Esophagus (tissue), 2 donors: ENCODE data around the gene PDPK1. TPM values are rescaled to one million over a fixed set of nuclear protein-coding genes. Genes with fewer than 3 reads are reported as not detected.

Source experiments
- H3K27ac ChIP-seq, 2 donors: one replicate each; pipeline ENCODE4 v1.5.1; 2013; ENCODE audit warnings: low read depth in 2 of 2, mild to moderate bottlenecking in 2 of 2, inconsistent platforms in 1 of 2, low read length in 1 of 2, moderate library complexity in 1 of 2
- H3K27me3 ChIP-seq, 2 donors: one replicate each; pipeline ENCODE4 v1.6.1; 2013; ENCODE audit warnings: low read length in 2 of 2, control low read depth in 1 of 2, mild to moderate bottlenecking in 1 of 2; ENCODE audit not compliant: insufficient read depth in 2 of 2, control insufficient read depth in 1 of 2
- H3K36me3 ChIP-seq, 2 donors: one replicate each; pipeline ENCODE4 v1.6.1; 2013; ENCODE audit warnings: low read length in 1 of 2; ENCODE audit not compliant: control insufficient read depth in 2 of 2, insufficient read depth in 2 of 2
- H3K4me1 ChIP-seq, 2 donors: one replicate each; pipeline ENCODE4 v1.6.1; 2013; ENCODE audit warnings: low read length in 1 of 2; ENCODE audit not compliant: control insufficient read depth in 2 of 2, insufficient read depth in 2 of 2
- H3K4me3 ChIP-seq, 2 donors: one replicate each; pipeline ENCODE4 v1.5.1; 2013; ENCODE audit warnings: low read length in 2 of 2, mild to moderate bottlenecking in 2 of 2, low read depth in 1 of 2, moderate library complexity in 1 of 2
- H3K9me3 ChIP-seq, 2 donors: one replicate each; pipeline ENCODE4 v1.6.1; 2013; ENCODE audit warnings: mild to moderate bottlenecking in 2 of 2, low read depth in 1 of 2, low read length in 1 of 2, moderate library complexity in 1 of 2; ENCODE audit not compliant: control insufficient read depth in 2 of 2, insufficient read depth in 1 of 2
- WGBS, 2 donors: extraction: QIAGEN DNeasy Blood & Tissue Kit; methylation state at CpG; one replicate each; pipeline ENCODE4 v1.1.7; 2013; 5-methylcytosine and 5-hydroxymethylcytosine counted together
- polyA plus RNA-seq, 2 donors: library from polyadenylated mRNA; stranded (reverse); fragments of 200-250 nt; gene quantifications; one replicate each; pipeline ENCODE4 v1.2.3, GENCODE V29; 2013
- donor health status: healthy with polysubstance abuse.
- donor health status: Bipolar disorder and iron deficiency.

The PDPK1 gene
- polyA plus RNA-seq, result 10 to 100 TPM; 11.8 to 12.8 TPM

DNA sequence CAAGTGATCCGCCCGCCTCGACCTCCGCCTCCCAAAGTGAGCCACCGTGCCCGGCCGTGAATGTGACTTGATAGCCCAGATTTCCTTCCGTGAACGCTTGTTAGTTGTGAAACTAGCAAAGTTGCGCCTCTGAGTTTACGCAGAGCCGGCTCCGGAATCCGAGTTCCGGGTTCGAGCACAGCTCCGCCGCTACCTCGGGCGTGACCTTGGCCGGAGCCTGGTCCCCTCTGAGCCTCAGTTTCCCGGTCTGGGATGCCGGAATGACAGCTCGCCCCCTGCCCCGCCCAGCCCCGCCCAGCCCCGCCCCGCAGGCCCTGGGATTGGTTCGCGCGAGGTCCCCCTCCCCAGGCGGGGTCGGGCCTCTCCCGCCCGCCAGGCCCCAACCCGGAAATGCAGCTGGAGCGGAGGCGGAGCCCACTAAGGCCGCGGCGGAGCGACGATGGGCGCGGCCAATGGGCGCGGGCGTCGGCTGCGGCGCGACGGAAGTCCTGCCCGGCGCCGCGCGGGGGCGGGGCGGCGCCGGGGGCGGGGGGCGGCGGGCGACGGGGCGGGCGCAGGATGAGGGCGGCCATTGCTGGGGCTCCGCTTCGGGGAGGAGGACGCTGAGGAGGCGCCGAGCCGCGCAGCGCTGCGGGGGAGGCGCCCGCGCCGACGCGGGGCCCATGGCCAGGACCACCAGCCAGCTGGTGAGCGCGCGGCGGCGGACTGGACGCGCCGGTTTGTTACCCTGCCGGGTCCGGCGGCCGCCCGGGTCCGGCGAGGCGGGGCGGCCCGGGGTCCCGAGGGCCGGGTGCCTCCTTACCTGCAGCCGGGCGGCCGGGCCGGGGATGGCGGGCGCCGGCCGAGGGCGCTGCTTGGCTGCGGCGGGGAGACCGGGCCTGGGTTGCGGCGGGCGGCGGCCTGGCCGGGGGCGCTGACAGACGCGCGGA is at the start of gene PDPK1:
Gene PDPK1 (plus strand): TSS at position 571 of the 929 bp plus-strand sequence. CDS start 92 bp downstream, at position 663.
- H3K36me3 ChIP-seq, result no peaks in the 10 kb centered on the region
- peak within 1 kb of the TSS; percentile 98 to 99 for H3K27ac ChIP-seq
- WGBS, 2 donors, result 0% methylated on average over 71 to 126 of the region's 126 CpGs
- peaks cover 3 to 15% of the 10 kb centered on the region in 2 donors for H3K4me1 ChIP-seq
- H3K4me3 ChIP-seq, result peak within 1 kb of the TSS; percentile 76 to 91
- no peaks in the 10 kb centered on the region for H3K9me3 ChIP-seq
- no peaks in the 10 kb centered on the region for H3K27me3 ChIP-seq

- H3K27me3 ChIP-seq, result no peaks in the 10 kb centered on the region
- H3K4me3 ChIP-seq, result no peak overlapping the region
- H3K4me1 ChIP-seq, result peaks cover 0 to 2% of the 10 kb centered on the region in 2 donors
- no peaks in the 10 kb centered on the region for H3K36me3 ChIP-seq
- WGBS, 2 donors, result 92 to 95% methylated on average over 16 of the region's 16 CpGs
- no peak overlapping the region for H3K27ac ChIP-seq
- no peaks in the 10 kb centered on the region for H3K9me3 ChIP-seq
Observed at GRCh38 chr16:2489581-2489980, 48.2 kb upstream of the PDPK1 start.

DNA sequence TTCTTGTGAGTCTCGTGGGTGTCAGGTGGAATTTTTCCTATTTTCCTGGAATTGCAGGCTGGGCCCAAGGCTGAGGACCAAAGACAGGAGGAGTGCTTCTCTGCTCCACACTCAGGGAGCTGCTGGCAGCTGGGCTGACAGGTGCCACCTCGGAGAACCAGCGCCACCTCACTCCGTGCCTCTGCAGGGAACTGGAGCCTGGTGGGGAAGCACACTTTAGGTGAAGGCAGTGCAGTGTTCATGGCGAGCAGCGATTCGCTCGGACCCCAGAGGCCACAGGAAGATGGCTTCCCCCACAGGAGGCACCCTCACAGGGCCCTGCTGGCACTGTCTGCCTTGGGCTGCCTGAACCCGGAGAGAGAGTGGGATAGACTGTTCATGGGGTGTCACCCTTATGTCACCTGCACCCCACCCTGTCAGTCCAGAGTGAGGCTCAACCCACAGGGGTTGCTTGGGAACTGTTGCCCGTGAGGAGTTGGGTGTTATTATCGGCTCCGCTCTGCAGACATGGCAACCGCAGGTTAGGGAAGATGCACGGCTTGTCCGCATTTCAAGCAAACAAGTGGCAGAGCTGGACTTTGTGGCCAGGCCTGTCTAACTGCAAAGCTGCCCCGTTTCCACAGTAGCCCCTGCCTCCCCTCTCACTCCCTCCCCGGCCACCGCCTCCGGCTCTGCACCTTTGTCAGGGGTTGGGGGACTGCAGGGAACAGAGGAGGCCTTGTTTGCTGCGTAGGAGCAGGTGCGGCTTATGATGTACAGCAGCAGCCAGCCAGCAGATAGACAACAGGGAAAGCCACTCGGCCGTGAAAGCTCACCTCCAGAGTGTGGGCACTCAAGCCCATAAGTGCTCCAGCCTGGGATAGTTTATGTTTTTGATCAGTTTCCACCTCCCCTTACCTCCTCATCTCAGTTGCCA is 47.4 kb upstream of the PDPK1 start:
- H3K36me3 ChIP-seq, result no peaks in the 10 kb centered on the region
- no peak overlapping the region for H3K4me3 ChIP-seq
- H3K27ac ChIP-seq, result no peak overlapping the region
- no peaks in the 10 kb centered on the region for H3K27me3 ChIP-seq
- no peaks in the 10 kb centered on the region for H3K9me3 ChIP-seq
- H3K4me1 ChIP-seq, result peaks cover 0 to 2% of the 10 kb centered on the region in 2 donors
- 91% methylated on average over 23 of the region's 23 CpGs for WGBS, 2 donors

- Histone ChIP-seq H3K4me3 (no peak overlapping the region), H3K27ac (no peak overlapping the region), H3K9me3 (no peaks in the 10 kb centered on the region), H3K4me1 (peaks cover 0 to 14% of the 10 kb centered on the region in 2 donors), H3K27me3 (no peaks in the 10 kb centered on the region), H3K36me3 (peaks cover 0 to 6% of the 10 kb centered on the region in 2 donors)
- 83 to 95% methylated on average over 13 of the region's 13 CpGs for WGBS, 2 donors
Observed at GRCh38 chr16:2492292-2492691, 45.5 kb upstream of the PDPK1 start.

GRCh38 chr16:2493605-2494004 is 44.2 kb upstream of the PDPK1 start:
- Histone ChIP-seq H3K4me3 (no peak overlapping the region), H3K27ac (no peak overlapping the region), H3K27me3 (no peaks in the 10 kb centered on the region), H3K9me3 (no peaks in the 10 kb centered on the region), H3K4me1 (peaks cover 0 to 25% of the 10 kb centered on the region in 2 donors), H3K36me3 (peaks cover 0 to 10% of the 10 kb centered on the region in 2 donors)
- 88 to 90% methylated on average over 6 of the region's 6 CpGs for WGBS, 2 donors

DNA sequence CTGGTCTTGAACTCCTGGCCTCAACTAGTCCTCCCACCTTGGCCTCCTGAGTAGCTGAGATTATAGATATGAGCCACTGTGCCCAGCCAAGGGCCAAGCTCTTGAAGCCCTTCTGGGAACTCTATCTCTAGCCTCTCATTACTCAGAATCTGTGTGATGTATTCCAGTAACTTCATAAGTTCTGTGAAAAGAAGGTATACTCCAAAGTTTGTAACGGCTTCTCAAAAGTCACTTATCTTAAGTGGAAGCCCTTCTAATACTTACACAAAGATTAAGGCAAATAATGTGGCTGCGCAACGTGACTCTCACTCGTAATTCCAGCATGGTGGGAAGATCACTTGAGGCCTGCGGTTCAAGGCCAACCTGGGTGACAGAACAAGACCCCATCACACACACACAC is 43.2 kb upstream of the PDPK1 start:
- Histone ChIP-seq H3K4me1 (peaks cover 0 to 35% of the 10 kb centered on the region in 2 donors), H3K9me3 (no peaks in the 10 kb centered on the region), H3K27ac (no peak overlapping the region), H3K4me3 (no peak overlapping the region), H3K27me3 (no peaks in the 10 kb centered on the region), H3K36me3 (peaks cover 0 to 10% of the 10 kb centered on the region in 2 donors)
- WGBS, 2 donors, result 92 to 93% methylated on average over 5 of the region's 5 CpGs

DNA sequence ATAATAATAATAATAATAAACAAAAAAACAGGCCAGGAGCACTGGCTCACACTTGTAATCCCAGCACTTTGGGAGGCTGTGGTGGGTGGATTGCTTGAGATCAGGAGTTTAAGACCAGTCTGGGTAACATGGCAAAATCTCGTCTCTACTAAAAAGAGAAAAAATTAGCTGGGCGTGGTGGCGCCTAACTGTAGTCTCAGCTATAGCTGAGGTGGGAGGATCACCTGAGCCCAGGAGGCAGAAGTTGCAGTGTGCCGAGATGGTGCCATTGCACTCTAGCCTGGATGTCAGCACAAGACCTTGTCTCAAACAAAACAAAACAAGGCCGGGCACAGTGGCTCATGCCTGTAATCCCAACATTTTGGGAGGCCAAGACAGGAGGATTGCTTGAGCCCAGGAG is 42.8 kb upstream of the PDPK1 start:
- peaks cover 0 to 39% of the 10 kb centered on the region in 2 donors for H3K4me1 ChIP-seq
- 93 to 95% methylated on average over 5 of the region's 5 CpGs for WGBS, 2 donors
- no peaks in the 10 kb centered on the region for H3K9me3 ChIP-seq
- H3K4me3 ChIP-seq, result no peak overlapping the region
- no peaks in the 10 kb centered on the region for H3K27me3 ChIP-seq
- H3K36me3 ChIP-seq, result peaks cover 0 to 10% of the 10 kb centered on the region in 2 donors
- H3K27ac ChIP-seq, result no peak overlapping the region

DNA sequence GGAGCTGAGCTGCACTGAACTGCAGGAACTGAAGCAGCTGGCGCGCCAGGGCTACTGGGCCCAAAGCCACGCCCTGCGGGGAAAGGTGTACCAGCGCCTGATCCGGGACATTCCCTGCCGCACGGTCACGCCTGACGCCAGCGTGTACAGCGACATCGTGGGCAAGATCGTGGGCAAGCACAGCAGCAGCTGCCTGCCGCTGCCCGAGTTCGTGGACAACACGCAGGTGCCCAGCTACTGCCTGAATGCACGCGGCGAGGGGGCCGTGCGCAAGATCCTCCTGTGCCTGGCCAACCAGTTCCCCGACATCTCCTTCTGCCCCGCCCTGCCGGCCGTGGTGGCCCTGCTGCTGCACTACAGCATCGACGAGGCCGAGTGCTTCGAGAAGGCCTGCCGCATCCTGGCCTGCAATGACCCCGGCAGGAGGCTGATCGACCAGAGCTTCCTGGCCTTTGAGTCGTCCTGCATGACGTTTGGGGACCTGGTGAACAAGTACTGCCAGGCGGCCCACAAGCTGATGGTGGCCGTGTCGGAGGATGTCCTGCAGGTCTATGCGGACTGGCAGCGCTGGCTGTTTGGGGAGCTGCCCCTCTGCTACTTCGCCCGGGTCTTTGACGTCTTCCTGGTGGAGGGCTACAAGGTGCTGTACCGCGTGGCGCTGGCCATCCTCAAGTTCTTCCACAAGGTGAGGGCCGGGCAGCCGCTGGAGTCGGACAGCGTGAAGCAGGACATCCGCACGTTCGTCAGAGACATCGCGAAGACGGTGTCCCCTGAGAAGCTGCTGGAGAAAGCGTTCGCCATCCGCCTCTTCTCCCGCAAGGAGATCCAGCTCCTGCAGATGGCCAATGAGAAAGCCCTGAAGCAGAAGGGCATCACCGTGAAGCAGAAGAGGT is 41.4 kb upstream of the PDPK1 start:
- Histone ChIP-seq H3K9me3 (no peaks in the 10 kb centered on the region), H3K4me1 (peaks cover 0 to 41% of the 10 kb centered on the region in 2 donors), H3K36me3 (peaks cover 0 to 10% of the 10 kb centered on the region in 2 donors), H3K4me3 (peak overlapping the region in 1 of 2 donors; percentile 4), H3K27me3 (no peaks in the 10 kb centered on the region), H3K27ac (no peak overlapping the region)
- 79 to 87% methylated on average over 58 to 62 of the region's 62 CpGs for WGBS, 2 donors
